ENCODE results near the gene CPT1C. TPM values are rescaled to one million over a fixed set of nuclear protein-coding genes. Genes with fewer than 3 reads are reported as not detected.

Gene CPT1C
- polyA plus RNA-seq, 1 donor (not counting 4 experiments of a cell fraction or from before 2014, with no cell fraction given): 0.41 TPM

GRCh38 chr19:49738268-49738667 is 47.4 kb downstream of the CPT1C start:
- no peak overlapping the region for H3K9ac ChIP-seq (ENCODE audit: control insufficient read depth, extremely low read depth, insufficient read depth, low read length)
- H3K4me3 ChIP-seq (ENCODE audit: control insufficient read depth in 2 of 3, extremely low read depth in 1 of 3, insufficient read depth in 2 of 3, low read depth in 1 of 3, low read length in 3 of 3): no peak overlapping the region
- no peak overlapping the region for H3K4me2 ChIP-seq (ENCODE audit: control insufficient read depth, extremely low read depth, insufficient read depth, low read depth, low read length)
- dilution Hi-C loops (cut with MboI; ENCODE audit: extremely low pct_ligation_motif_present, low sequenced_read_pairs): no loop called here
- no peaks in the 10 kb centered on the region for H4K20me1 ChIP-seq (ENCODE audit: control insufficient read depth, extremely low read depth, insufficient read depth, low read length)
- peaks cover 6% of the 10 kb centered on the region for H3K4me1 ChIP-seq (ENCODE audit: control insufficient read depth, extremely low read depth, insufficient read depth, low read length)
- H3K9me1 ChIP-seq (ENCODE audit: control insufficient read depth, extremely low read depth, insufficient read depth, low read length): no peaks in the 10 kb centered on the region
- no peaks in the 10 kb centered on the region for H3K79me2 ChIP-seq (ENCODE audit: control insufficient read depth, insufficient read depth, low read length)
- DNase-seq (ENCODE audit: low read depth, low spot score) (no peak), FAIRE-seq (no peak)
- no peak overlapping the region for H3K27ac ChIP-seq (ENCODE audit: control insufficient read depth, insufficient read depth, low read length)
- H3K27me3 ChIP-seq (ENCODE audit: control insufficient read depth, extremely low read depth, insufficient read depth, low read length): no peaks in the 10 kb centered on the region
- no peaks in the 10 kb centered on the region for H3K36me3 ChIP-seq (ENCODE audit: control insufficient read depth in 2 of 2, extremely low read depth in 1 of 2, insufficient read depth in 2 of 2, low read length in 2 of 2)
- H3K9me3 ChIP-seq (ENCODE audit: control insufficient read depth, low read depth, low read length): no peaks in the 10 kb centered on the region
- TF ChIP-seq EZH2 (IDR thresholded peaks at IDR 0.05; ENCODE audit: low read length) (no peak), CTCF (optimal IDR thresholded peaks at IDR 0.05 in 1 of 3, IDR thresholded peaks at IDR 0.05 in 1 of 3, conservative IDR thresholded peaks at IDR 0.05 in 1 of 3; ENCODE audit: extremely low read depth in 1 of 3, insufficient read depth in 2 of 3, low read length in 3 of 3) (no peak)
- H2AFZ ChIP-seq (ENCODE audit: control insufficient read depth, low read length): no peak overlapping the region

- Histone ChIP-seq H3K9me1 (ENCODE audit: control insufficient read depth, extremely low read depth, insufficient read depth, low read length) (no peaks in the 10 kb centered on the region), H3K4me2 (ENCODE audit: control insufficient read depth, extremely low read depth, insufficient read depth, low read depth, low read length) (no peak overlapping the region), H3K4me3 (ENCODE audit: control insufficient read depth in 2 of 3, extremely low read depth in 1 of 3, insufficient read depth in 2 of 3, low read depth in 1 of 3, low read length in 3 of 3) (no peak overlapping the region), H2AFZ (ENCODE audit: control insufficient read depth, low read length) (no peak overlapping the region), H3K79me2 (ENCODE audit: control insufficient read depth, insufficient read depth, low read length) (no peaks in the 10 kb centered on the region), H3K9me3 (ENCODE audit: control insufficient read depth, low read depth, low read length) (no peaks in the 10 kb centered on the region), H3K27me3 (ENCODE audit: control insufficient read depth, extremely low read depth, insufficient read depth, low read length) (no peaks in the 10 kb centered on the region), H3K4me1 (ENCODE audit: control insufficient read depth, extremely low read depth, insufficient read depth, low read length) (peaks cover 6% of the 10 kb centered on the region), H3K9ac (ENCODE audit: control insufficient read depth, extremely low read depth, insufficient read depth, low read length) (no peak overlapping the region), H3K36me3 (ENCODE audit: control insufficient read depth in 2 of 2, extremely low read depth in 1 of 2, insufficient read depth in 2 of 2, low read length in 2 of 2) (no peaks in the 10 kb centered on the region), H3K27ac (ENCODE audit: control insufficient read depth, insufficient read depth, low read length) (no peak overlapping the region), H4K20me1 (ENCODE audit: control insufficient read depth, extremely low read depth, insufficient read depth, low read length) (no peaks in the 10 kb centered on the region)
- dilution Hi-C loops (cut with MboI; ENCODE audit: extremely low pct_ligation_motif_present, low sequenced_read_pairs): no loop called here
- no peak for FAIRE-seq
- no peak for DNase-seq (ENCODE audit: low read depth, low spot score)
- TF ChIP-seq CTCF (optimal IDR thresholded peaks at IDR 0.05 in 1 of 3, IDR thresholded peaks at IDR 0.05 in 1 of 3, conservative IDR thresholded peaks at IDR 0.05 in 1 of 3; ENCODE audit: extremely low read depth in 1 of 3, insufficient read depth in 2 of 3, low read length in 3 of 3) (no peak), EZH2 (IDR thresholded peaks at IDR 0.05; ENCODE audit: low read length) (no peak)
These were observed 48.2 kb downstream of the CPT1C start for GRCh38 chr19:49739098-49739497.

All from keratinocyte (primary cell).